ENCODE data around the gene NDUFS2. TPM values are rescaled to one million over a fixed set of nuclear protein-coding genes. Genes with fewer than 3 reads are reported as not detected.
"Not testable (repeated sequence)": the region's sequence is repeated elsewhere in the genome, so short reads cannot be mapped to it uniquely, and the experiment has no call there.

Gene NDUFS2
- total and polyA plus RNA-seq, 2 of the 8 experiments (the other 6 are each of a cell fraction or from before 2014, with no cell fraction given) = 95.1 to 113 TPM

GRCh38 chr1:161251579-161251978, 49.4 kb downstream of the NDUFS2 start (continued):
- no peak for TF ChIP-seq NANOG (IDR thresholded peaks at IDR 0.05; ENCODE audit: insufficient read depth, low read depth, low read length, poor library complexity, severe bottlenecking)

- H3K9me3 ChIP-seq (ENCODE audit: insufficient read depth in 2 of 2, low read depth in 1 of 2, low read length in 1 of 2) = peaks cover 11 to 12% of the 10 kb centered on the region in 2 experiments
- H4K20me1 ChIP-seq (replicated peaks in 1 of 2; ENCODE audit: control insufficient read depth in 1 of 2, insufficient read depth in 2 of 2, low read length in 2 of 2); H3K4me2 ChIP-seq (ENCODE audit: insufficient read depth in 1 of 2, low read depth in 2 of 2, low read length in 2 of 2); H2BK20ac ChIP-seq (ENCODE audit: low read length); H2AK5ac ChIP-seq (ENCODE audit: low read depth, low read length); H3K9ac ChIP-seq (replicated peaks in 1 of 4; ENCODE audit: extremely low read depth in 1 of 4, low read depth in 3 of 4, low read length in 3 of 4); H2BK120ac ChIP-seq (replicated peaks; ENCODE audit: low read depth, low read length); H3K79me2 ChIP-seq (ENCODE audit: control insufficient read depth in 1 of 2, insufficient read depth in 2 of 2, low read length in 2 of 2); H3K56ac ChIP-seq (replicated peaks; ENCODE audit: insufficient read length, low read depth, low read length); FAIRE-seq; H3K4me1 ChIP-seq (replicated peaks in 1 of 4; ENCODE audit: control insufficient read depth in 3 of 4, insufficient read depth in 4 of 4, low read length in 3 of 4); H3K23me2 ChIP-seq (ENCODE audit: low read depth, low read length); DNase-seq (ENCODE audit: low read depth in 1 of 2, low spot score in 2 of 2); H3K23ac ChIP-seq (ENCODE audit: insufficient read length); H4K91ac ChIP-seq (replicated peaks; ENCODE audit: insufficient read length, low read length); POLR2A ChIA-PET (ENCODE audit: partially characterized antibody); H3K4me3 ChIP-seq (ENCODE audit: extremely low read depth in 1 of 4, insufficient read depth in 2 of 4, low read depth in 3 of 4, low read length in 4 of 4); H3K27ac ChIP-seq (ENCODE audit: low read depth, low read length); H4K5ac ChIP-seq (ENCODE audit: insufficient read length, low read depth, low read length); H3K36me3 ChIP-seq (ENCODE audit: control insufficient read depth in 2 of 4, insufficient read depth in 4 of 4, low read length in 3 of 4); H2BK5ac ChIP-seq (ENCODE audit: low read depth, low read length); H3K4ac ChIP-seq (replicated peaks; ENCODE audit: insufficient read length, low read depth, low read length); H2BK12ac ChIP-seq (ENCODE audit: low read depth, low read length); H3K14ac ChIP-seq (ENCODE audit: insufficient read length); H4K8ac ChIP-seq (ENCODE audit: extremely low read depth, insufficient read depth, low read length); H2AFZ ChIP-seq (ENCODE audit: low read length); H3K18ac ChIP-seq (ENCODE audit: extremely low read depth, low read length); H2BK15ac ChIP-seq (ENCODE audit: low read length); H3K79me1 ChIP-seq (ENCODE audit: low read depth, low read length): not testable (repeated sequence)
- CTCF ChIA-PET (ENCODE audit: partially characterized antibody) = interaction anchor here (3.2 kb wide), 1 partner anchor 35 kb away, joined by 10 read pairs; no protein-coding TSS in a partner anchor
- 83% methylated on average over 5 of the region's 5 CpGs; no CpG with 5 or more reads in 1 of the 2 experiments for WGBS, 2 experiments (ENCODE audit: extremely low coverage in 1 of 2, insufficient coverage in 1 of 2, insufficient read length in 1 of 2, insufficient replicate concordance in 2 of 2, low coverage in 1 of 2, low lambda C conversion rate in 2 of 2, missing lambda C conversion rate in 1 of 2)
- H3K27me3 ChIP-seq (replicated peaks in 1 of 4; ENCODE audit: control insufficient read depth in 3 of 4, extremely low read depth in 1 of 4, insufficient read depth in 3 of 4, low read length in 3 of 4) = peaks cover 7 to 20% (median 18%) of the 10 kb centered on the region in 4 experiments
These were observed 53.1 kb downstream of the NDUFS2 start for GRCh38 chr1:161255302-161255701.

Measured in H1 (cell line).